Hepatic stellate cell (primary cell): ENCODE data around the gene SECISBP2.

ENCODE experiments used
- DNase-seq: peaks from one replicate; pipeline ENCODE4 v3.0.0; 2011; ENCODE audit warnings: low spot score

SECISBP2 gene

GRCh38 chr9:89347651-89348050 lies 29.4 kb downstream of the SECISBP2 start:
- no peak for DNase-seq

GRCh38 chr9:89349607-89350006 lies 31.3 kb downstream of the SECISBP2 start:
- DNase-seq, result no peak

GRCh38 chr9:89350988-89351557 lies 32.8 kb downstream of the SECISBP2 start:
- DNase-seq, result no peak

- DNase-seq, result no peak
These were observed 33.4 kb downstream of the SECISBP2 start for GRCh38 chr9:89351584-89352300.

- DNase-seq, result no peak
These were observed 34.2 kb downstream of the SECISBP2 start for GRCh38 chr9:89352451-89352850.

GRCh38 chr9:89352874-89353649 lies 34.8 kb downstream of the SECISBP2 start:
- DNase-seq, result no peak

GRCh38 chr9:89353989-89354388 lies 35.7 kb downstream of the SECISBP2 start:
- no peak for DNase-seq

GRCh38 chr9:89354471-89354870 lies 36.2 kb downstream of the SECISBP2 start:
- DNase-seq, result no peak

GRCh38 chr9:89356782-89357181 lies 38.5 kb downstream of the SECISBP2 start:
- no peak for DNase-seq

GRCh38 chr9:89357331-89358197 lies 39.3 kb downstream of the SECISBP2 start:
- DNase-seq, result no peak

GRCh38 chr9:89358376-89358916 lies 40.1 kb downstream of the SECISBP2 start:
- DNase-seq, result no peak

GRCh38 chr9:89358985-89359384 lies 40.7 kb downstream of the SECISBP2 start:
- DNase-seq, result no peak

- no peak for DNase-seq
These were observed 41.5 kb downstream of the SECISBP2 start for GRCh38 chr9:89359751-89360261.

GRCh38 chr9:89360465-89360864 lies 42.2 kb downstream of the SECISBP2 start:
- DNase-seq, result no peak

GRCh38 chr9:89361031-89361430 lies 42.7 kb downstream of the SECISBP2 start:
- DNase-seq, result no peak

- no peak for DNase-seq
These were observed 43.7 kb downstream of the SECISBP2 start for GRCh38 chr9:89361816-89362646.

GRCh38 chr9:89362647-89363310 lies 44.5 kb downstream of the SECISBP2 start:
- no peak for DNase-seq

GRCh38 chr9:89363311-89363670 lies 45.0 kb downstream of the SECISBP2 start:
- no peak for DNase-seq

GRCh38 chr9:89363921-89364665 lies 45.8 kb downstream of the SECISBP2 start:
- no peak for DNase-seq
